IPS-18c (cell line): ENCODE measurements around the gene ATP5MK.
"Not testable (repeated sequence)": the region's sequence is repeated elsewhere in the genome, so short reads cannot be mapped to it uniquely, and the experiment has no call there.

Source experiments
- H3K4me3 ChIP-seq: 2 replicates; pipeline ENCODE4 v1.7.0; 2013; ENCODE audit warnings: low read depth, mild to moderate bottlenecking, low read length, moderate library complexity; ENCODE audit not compliant: insufficient read depth
- H3K9me3 ChIP-seq: one replicate; pipeline ENCODE4 v1.6.1; 2013; ENCODE audit warnings: mild to moderate bottlenecking, low read length, moderate library complexity; ENCODE audit not compliant: control insufficient read depth, insufficient read depth

Gene ATP5MK, protein sequence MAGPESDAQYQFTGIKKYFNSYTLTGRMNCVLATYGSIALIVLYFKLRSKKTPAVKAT

DNA sequence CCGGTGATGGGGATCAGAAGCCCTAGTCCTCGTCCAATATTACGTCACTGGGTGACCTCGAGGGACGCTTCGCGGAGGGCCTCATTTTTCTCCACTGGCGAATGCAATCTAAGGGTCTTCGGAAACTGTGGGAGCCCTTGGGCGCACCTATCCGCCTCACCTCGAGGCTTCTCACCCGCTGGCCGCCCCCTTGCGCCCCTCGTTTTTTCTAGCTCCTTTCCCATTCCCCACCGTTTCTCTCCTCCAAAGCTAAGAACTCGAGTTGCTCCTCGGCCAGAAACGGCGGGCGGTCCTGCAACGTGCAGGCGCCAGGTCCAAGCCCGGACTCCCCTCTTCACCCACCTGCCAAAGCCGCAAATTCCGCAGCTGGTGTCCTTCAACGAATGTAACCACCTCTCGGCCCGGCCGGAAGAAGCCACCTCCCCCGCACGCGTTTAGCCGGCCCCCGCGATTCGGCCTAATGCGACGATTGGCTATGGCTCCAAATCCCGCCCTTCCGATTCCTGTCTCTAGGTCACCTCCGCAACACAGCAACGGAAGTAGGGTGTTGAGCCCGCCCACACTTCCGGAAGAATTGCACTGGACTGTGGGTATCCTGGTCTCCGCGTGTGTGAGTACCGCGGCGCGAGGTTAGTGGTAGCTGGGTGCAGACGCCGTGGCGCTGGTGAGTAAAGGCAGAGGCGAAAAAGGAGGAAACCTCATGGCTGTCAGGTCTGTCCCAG lies at the start of gene ATP5MK, which contains the start of gene PDCD11:
ATP5MK (minus strand) TSS at position 409 of the 722 bp plus-strand sequence. CDS start 4,018 bp downstream, outside the sequence.
PDCD11 (plus strand) TSS at position 560 of the 722 bp plus-strand sequence. CDS start 1,801 bp downstream, outside the sequence.
- peak within 1 kb of the TSS; percentile 100 for H3K4me3 ChIP-seq
- no peaks in the 10 kb centered on the region for H3K9me3 ChIP-seq

DNA sequence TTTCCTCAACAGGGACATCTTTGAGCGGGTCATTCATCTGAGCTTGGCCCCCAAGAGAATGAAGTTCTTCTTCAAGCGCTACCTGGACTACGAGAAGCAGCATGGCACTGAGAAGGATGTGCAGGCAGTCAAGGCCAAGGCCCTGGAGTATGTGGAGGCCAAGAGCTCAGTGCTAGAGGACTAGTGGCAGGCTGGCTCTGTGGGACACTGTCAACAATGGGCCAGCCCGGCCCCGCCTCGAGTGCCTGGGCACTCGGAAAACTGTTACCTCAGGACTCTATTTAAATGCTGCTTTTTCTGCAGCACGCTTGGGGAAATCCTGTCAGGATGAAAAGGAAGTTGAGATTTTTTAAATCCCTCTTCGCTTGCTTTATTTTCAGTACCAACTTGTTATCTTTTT lies 49.1 kb upstream of the ATP5MK start:
- H3K4me3 ChIP-seq: no peak overlapping the region
- H3K9me3 ChIP-seq: peaks cover 3% of the 10 kb centered on the region

- Histone ChIP-seq H3K9me3 (peaks cover 3% of the 10 kb centered on the region), H3K4me3 (no peak overlapping the region)
Measured at GRCh38 chr10:103444478-103444877, 48.2 kb upstream of the ATP5MK start.

GRCh38 chr10:103443475-103444185 lies 47.4 kb upstream of the ATP5MK start:
- H3K9me3 ChIP-seq: peaks cover 3% of the 10 kb centered on the region
- no peak overlapping the region for H3K4me3 ChIP-seq

- Histone ChIP-seq H3K4me3 (no peak overlapping the region), H3K9me3 (peaks cover 3% of the 10 kb centered on the region)
Measured at GRCh38 chr10:103442031-103442461, 45.8 kb upstream of the ATP5MK start.

GRCh38 chr10:103441611-103442010 lies 45.3 kb upstream of the ATP5MK start:
- peaks cover 3% of the 10 kb centered on the region for H3K9me3 ChIP-seq

GRCh38 chr10:103441206-103441605 lies 44.9 kb upstream of the ATP5MK start:
- Histone ChIP-seq H3K4me3 (no peak overlapping the region), H3K9me3 (peaks cover 3% of the 10 kb centered on the region)

More at GRCh38 chr10:103441611-103442010, 45.3 kb upstream of the ATP5MK start:
- H3K4me3 ChIP-seq: no peak overlapping the region

- H3K9me3 ChIP-seq: peaks cover 3% of the 10 kb centered on the region
Measured at GRCh38 chr10:103440416-103440815, 44.1 kb upstream of the ATP5MK start.

DNA sequence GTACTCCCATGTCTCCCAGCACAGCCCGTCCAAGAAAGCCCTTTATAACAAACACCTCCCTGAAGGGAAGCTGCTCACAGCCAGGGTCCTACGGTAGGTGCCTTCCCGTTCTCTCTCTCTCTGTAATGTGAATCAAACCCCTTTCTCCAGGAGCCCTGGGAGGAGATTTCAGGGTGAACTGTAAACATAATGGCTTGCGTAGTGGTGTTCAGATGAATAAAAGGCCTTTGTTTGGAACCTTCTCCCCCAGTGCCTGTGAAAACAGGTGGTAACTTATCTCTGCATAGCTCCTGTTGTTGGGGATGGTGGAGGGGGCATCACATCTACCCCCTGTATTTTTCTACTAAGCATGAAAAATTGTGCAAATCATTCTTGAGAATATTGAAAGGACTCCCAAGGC lies 43.5 kb upstream of the ATP5MK start:
- Histone ChIP-seq H3K4me3 (no peak overlapping the region), H3K9me3 (peaks cover 3% of the 10 kb centered on the region)

More at GRCh38 chr10:103440416-103440815, 44.1 kb upstream of the ATP5MK start:
- H3K4me3 ChIP-seq: no peak overlapping the region

- H3K9me3 ChIP-seq: no peaks in the 10 kb centered on the region
- H3K4me3 ChIP-seq: no peak overlapping the region
Measured at GRCh38 chr10:103433858-103434257, 37.6 kb upstream of the ATP5MK start.

- H3K4me3 ChIP-seq: no peak overlapping the region
- no peaks in the 10 kb centered on the region for H3K9me3 ChIP-seq
Measured at GRCh38 chr10:103431902-103432301, 35.6 kb upstream of the ATP5MK start.

DNA sequence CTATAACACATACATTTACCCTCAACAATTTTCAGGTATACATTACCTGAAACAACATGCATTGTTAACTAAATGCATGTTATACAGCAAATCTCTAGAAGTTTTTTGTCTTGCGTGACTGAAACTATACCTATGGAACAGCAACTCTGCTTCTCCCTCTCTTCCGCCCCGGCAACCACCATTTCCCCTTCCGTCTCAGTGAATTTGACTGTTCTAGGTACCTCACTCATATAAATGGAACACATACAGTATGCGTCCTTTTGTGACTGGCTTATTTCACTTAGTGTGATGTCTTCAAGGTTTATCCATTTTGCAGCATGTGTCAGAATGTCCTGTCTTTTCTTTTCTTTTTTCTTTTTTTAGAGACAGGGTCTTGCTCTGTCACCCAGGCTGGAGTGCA lies 33.4 kb upstream of the ATP5MK start:
- Histone ChIP-seq H3K4me3 (no peak overlapping the region), H3K9me3 (peaks cover 2% of the 10 kb centered on the region)

DNA sequence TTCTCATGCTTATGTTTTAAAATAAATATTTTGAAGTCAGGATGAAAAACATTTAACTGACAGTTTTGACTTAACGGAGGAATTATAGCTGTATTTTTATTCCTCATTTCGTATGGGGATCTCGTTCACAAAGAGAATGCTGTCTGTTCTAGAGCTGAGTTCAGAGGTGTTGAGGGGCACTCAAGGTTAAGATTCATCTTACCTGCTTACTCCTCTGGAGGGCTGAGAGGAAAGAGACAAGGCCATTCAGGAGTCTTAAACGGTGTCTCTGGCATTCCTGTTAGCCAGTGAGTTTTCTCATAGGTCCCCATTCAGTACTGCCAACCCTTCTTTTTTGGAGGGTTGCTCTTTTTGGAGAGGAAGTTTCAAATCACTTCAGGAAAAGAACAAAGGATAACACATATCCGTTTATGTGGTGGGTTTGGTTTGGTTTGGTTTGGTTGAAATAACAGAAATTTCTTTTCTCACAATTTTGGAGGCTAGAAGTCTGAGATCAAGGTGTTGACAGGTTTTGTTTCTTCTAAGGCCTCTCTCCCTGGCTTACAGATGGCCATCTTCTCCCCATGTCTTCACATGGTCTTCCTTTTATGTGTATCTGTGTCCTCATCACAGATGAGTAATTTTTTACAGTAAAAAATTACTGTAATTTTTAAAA lies 32.8 kb upstream of the ATP5MK start:
- H3K9me3 ChIP-seq: peaks cover 2% of the 10 kb centered on the region
- no peak overlapping the region for H3K4me3 ChIP-seq

- Histone ChIP-seq H3K4me3 (no peak overlapping the region), H3K9me3 (peaks cover 2% of the 10 kb centered on the region)
Measured at GRCh38 chr10:103427866-103428265, 31.6 kb upstream of the ATP5MK start.

DNA sequence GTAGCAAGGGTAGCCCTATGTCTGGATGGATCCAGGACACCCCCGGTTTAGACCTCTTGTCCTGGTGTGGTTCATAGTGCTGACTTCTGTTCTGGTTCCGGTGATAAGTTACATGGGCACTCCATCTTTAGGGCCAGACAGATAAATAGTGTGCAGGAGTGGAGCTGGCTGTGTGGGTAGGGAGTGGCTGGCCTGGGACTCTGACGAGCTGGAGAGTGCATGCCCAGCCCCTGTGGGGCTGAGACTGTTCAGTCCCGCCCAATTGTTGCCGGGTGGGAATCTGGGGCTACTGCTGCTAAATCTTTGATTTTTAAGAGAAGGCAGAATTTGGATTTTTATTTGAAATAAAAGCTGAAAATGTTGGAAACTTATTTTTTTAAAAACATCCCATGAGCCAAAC lies 27.5 kb upstream of the ATP5MK start:
- Histone ChIP-seq H3K9me3 (peaks cover 2% of the 10 kb centered on the region), H3K4me3 (no peak overlapping the region)

DNA sequence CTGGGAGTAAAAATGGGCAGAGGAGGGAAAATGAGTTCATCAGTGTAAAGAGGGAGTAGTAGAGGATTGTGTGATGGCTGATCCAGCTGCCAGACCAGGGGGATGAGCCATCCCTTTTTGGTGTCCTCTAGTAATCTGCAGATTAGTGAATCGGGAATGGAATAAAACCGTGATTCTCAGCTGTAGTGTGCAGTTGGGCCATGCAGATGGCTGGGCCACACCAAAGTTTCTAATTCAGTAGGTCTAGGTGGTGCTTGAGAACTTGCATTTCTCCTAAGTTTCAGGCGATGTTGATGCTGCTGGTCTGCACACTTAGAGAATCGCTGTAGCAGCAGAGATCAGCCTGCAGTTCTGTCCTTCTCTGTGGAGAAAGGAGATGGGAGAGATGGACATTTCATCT lies 22.8 kb upstream of the ATP5MK start:
- no peak overlapping the region for H3K4me3 ChIP-seq
- H3K9me3 ChIP-seq: no peaks in the 10 kb centered on the region

DNA sequence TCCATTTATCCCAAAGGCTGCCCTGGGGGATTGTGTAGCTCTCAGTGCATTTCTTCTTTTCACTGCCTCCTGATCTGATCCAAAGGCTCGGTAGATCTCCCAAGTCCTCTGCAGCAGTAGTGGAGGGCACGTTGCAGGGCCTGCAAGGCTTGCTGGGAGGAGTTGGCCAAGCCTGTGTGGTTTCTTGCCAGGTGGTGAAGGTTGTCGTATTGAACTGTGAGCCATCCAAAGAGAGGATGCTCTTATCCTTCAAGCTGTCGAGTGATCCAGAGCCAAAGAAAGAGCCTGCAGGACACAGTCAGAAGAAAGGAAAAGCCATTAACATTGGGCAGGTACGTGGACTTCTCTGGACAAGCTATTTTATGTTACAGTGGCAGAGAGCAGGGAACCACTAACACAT lies 21.3 kb upstream of the ATP5MK start:
- Histone ChIP-seq H3K4me3 (no peak overlapping the region), H3K9me3 (no peaks in the 10 kb centered on the region)

DNA sequence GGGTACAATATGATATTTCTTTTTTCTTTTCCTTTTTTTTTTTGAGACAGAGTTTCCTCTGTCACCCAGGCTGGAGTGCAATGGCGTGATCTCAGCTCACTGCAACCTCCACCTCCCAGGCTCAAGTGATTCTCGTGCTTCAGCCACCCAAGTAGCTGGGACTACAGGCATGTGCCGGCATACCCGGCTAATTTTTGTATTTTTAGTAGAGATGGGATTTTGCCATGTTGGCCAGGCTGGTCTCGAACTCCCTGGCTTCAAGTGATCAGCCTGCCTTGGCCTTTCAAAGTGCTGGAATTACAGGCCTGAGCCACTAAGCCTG lies 20.8 kb upstream of the ATP5MK start:
- H3K4me3 ChIP-seq, H3K9me3 ChIP-seq: not testable (repeated sequence)
